MG63 (cell line): ENCODE data around the gene FBXO5. TPM values are rescaled to one million over a fixed set of nuclear protein-coding genes. Genes with fewer than 3 reads are reported as not detected.
"Not testable (repeated sequence)": the region's sequence is repeated elsewhere in the genome, so short reads cannot be mapped to it uniquely, and the experiment has no call there.

ENCODE experiments used
- DNase-seq: peaks from one replicate; pipeline ENCODE4 v3.0.0-alpha.2; 2020
- H3K27me3 ChIP-seq: fragments of 250-450 bp; sonication (Bioruptor Pico); 2 replicates; pipeline ENCODE4 v1.5.1; 2020; ENCODE audit warnings: mild to moderate bottlenecking, moderate library complexity
- H3K36me3 ChIP-seq: fragments of 250-450 bp; sonication (Bioruptor Pico); 2 replicates; pipeline ENCODE4 v1.5.1; 2020; ENCODE audit warnings: mild to moderate bottlenecking, moderate library complexity
- H3K4me3 ChIP-seq: fragments of 250-450 bp; sonication (Bioruptor Pico); 2 replicates; pipeline ENCODE4 v1.5.1; 2020; ENCODE audit warnings: mild to moderate bottlenecking, moderate library complexity
- H3K9me3 ChIP-seq: fragments of 250-450 bp; sonication (Bioruptor Pico); 2 replicates; pipeline ENCODE4 v1.5.1; 2020; ENCODE audit warnings: mild to moderate bottlenecking, moderate library complexity
- total RNA-seq: library from RNA; depleted of rRNA; stranded (reverse); fragments of >200 nt; shearing (Covaris generic); gene quantifications from 2 replicates; pipeline ENCODE4 v1.2.3, GENCODE V29; 2014; ENCODE audit warnings: low replicate concordance

The FBXO5 gene
- total RNA-seq, 1 experiment from 2014 or later = 29.2 TPM

GRCh38 chr6:153001767-153002612, 19.1 kb upstream of the FBXO5 start:
- Histone ChIP-seq H3K36me3 (peaks cover 29% of the 10 kb centered on the region), H3K4me3 (peak overlapping the region; percentile 87), H3K9me3 (no peaks in the 10 kb centered on the region), H3K27me3 (no peaks in the 10 kb centered on the region)
- no peak for DNase-seq

GRCh38 chr6:153000790-153001189, 17.9 kb upstream of the FBXO5 start:
- H3K9me3 ChIP-seq, DNase-seq, H3K27me3 ChIP-seq: not testable (repeated sequence)
- peak overlapping the region; percentile 87 for H3K4me3 ChIP-seq
- peaks cover 38% of the 10 kb centered on the region for H3K36me3 ChIP-seq

- H3K9me3 ChIP-seq = no peaks in the 10 kb centered on the region
- peaks cover 43% of the 10 kb centered on the region for H3K36me3 ChIP-seq
- H3K4me3 ChIP-seq = no peak overlapping the region
- H3K27me3 ChIP-seq = no peaks in the 10 kb centered on the region
- DNase-seq = no peak
Observed at GRCh38 chr6:153000243-153000642, 17.4 kb upstream of the FBXO5 start.

GRCh38 chr6:152999538-152999937, 16.7 kb upstream of the FBXO5 start:
- not testable (repeated sequence) for H3K9me3 ChIP-seq, H3K27me3 ChIP-seq, H3K4me3 ChIP-seq, DNase-seq
- H3K36me3 ChIP-seq = peaks cover 50% of the 10 kb centered on the region

GRCh38 chr6:152993847-152994246, 11.0 kb upstream of the FBXO5 start:
- no peaks in the 10 kb centered on the region for H3K27me3 ChIP-seq
- H3K4me3 ChIP-seq = no peak overlapping the region
- H3K9me3 ChIP-seq = no peaks in the 10 kb centered on the region
- no peak for DNase-seq
- H3K36me3 ChIP-seq = peaks cover 80% of the 10 kb centered on the region

GRCh38 chr6:152993431-152993830, 10.6 kb upstream of the FBXO5 start:
- peaks cover 75% of the 10 kb centered on the region for H3K36me3 ChIP-seq
- no peak overlapping the region for H3K4me3 ChIP-seq
- no peaks in the 10 kb centered on the region for H3K9me3 ChIP-seq

GRCh38 chr6:152986978-152987377, 4.1 kb upstream of the FBXO5 start:
- Histone ChIP-seq H3K9me3 (no peaks in the 10 kb centered on the region), H3K4me3 (no peak overlapping the region), H3K27me3 (no peaks in the 10 kb centered on the region), H3K36me3 (peaks cover 41% of the 10 kb centered on the region)
- no peak for DNase-seq

More at GRCh38 chr6:152993431-152993830, 10.6 kb upstream of the FBXO5 start:
- no peaks in the 10 kb centered on the region for H3K27me3 ChIP-seq
- DNase-seq = no peak

GRCh38 chr6:152985300-152985699, 2.5 kb upstream of the FBXO5 start:
- H3K9me3 ChIP-seq, H3K27me3 ChIP-seq, H3K4me3 ChIP-seq, DNase-seq: not testable (repeated sequence)
- peaks cover 41% of the 10 kb centered on the region for H3K36me3 ChIP-seq

- Histone ChIP-seq H3K27me3 (no peaks in the 10 kb centered on the region), H3K4me3 (peak overlapping the region; percentile 83), H3K9me3 (no peaks in the 10 kb centered on the region), H3K36me3 (peaks cover 43% of the 10 kb centered on the region)
- DNase-seq = no peak
Observed at GRCh38 chr6:152984513-152984872, 1.7 kb upstream of the FBXO5 start.

- Histone ChIP-seq H3K4me3 (peak overlapping the region; percentile 83), H3K36me3 (peaks cover 49% of the 10 kb centered on the region), H3K27me3 (no peaks in the 10 kb centered on the region), H3K9me3 (no peaks in the 10 kb centered on the region)
- DNase-seq = peak; percentile 91
Observed at GRCh38 chr6:152983637-152984512, 1.0 kb upstream of the FBXO5 start.

GRCh38 chr6:152981989-152982903, 595 bp downstream of the FBXO5 start:
- Histone ChIP-seq H3K27me3 (no peaks in the 10 kb centered on the region), H3K36me3 (peaks cover 62% of the 10 kb centered on the region), H3K4me3 (peak overlapping the region; percentile 83), H3K9me3 (no peaks in the 10 kb centered on the region)
- peak; percentile 23 for DNase-seq

GRCh38 chr6:152981219-152981618, 1.6 kb downstream of the FBXO5 start:
- no peak for DNase-seq
- Histone ChIP-seq H3K27me3 (no peaks in the 10 kb centered on the region), H3K9me3 (no peaks in the 10 kb centered on the region), H3K4me3 (peak overlapping the region; percentile 83), H3K36me3 (peaks cover 62% of the 10 kb centered on the region)

- Histone ChIP-seq H3K4me3 (peak overlapping the region; percentile 83), H3K36me3 (peaks cover 64% of the 10 kb centered on the region), H3K27me3 (no peaks in the 10 kb centered on the region), H3K9me3 (no peaks in the 10 kb centered on the region)
- no peak for DNase-seq
Observed at GRCh38 chr6:152980656-152981055, 2.2 kb downstream of the FBXO5 start.

GRCh38 chr6:152979116-152979515, 3.7 kb downstream of the FBXO5 start:
- Histone ChIP-seq H3K4me3 (no peak overlapping the region), H3K9me3 (no peaks in the 10 kb centered on the region), H3K27me3 (no peaks in the 10 kb centered on the region), H3K36me3 (peaks cover 73% of the 10 kb centered on the region)
- DNase-seq = no peak

GRCh38 chr6:152978058-152978457, 4.8 kb downstream of the FBXO5 start:
- Histone ChIP-seq H3K36me3 (peaks cover 81% of the 10 kb centered on the region), H3K27me3 (no peaks in the 10 kb centered on the region), H3K9me3 (no peaks in the 10 kb centered on the region), H3K4me3 (no peak overlapping the region)
- no peak for DNase-seq

- H3K4me3 ChIP-seq = no peak overlapping the region
- H3K9me3 ChIP-seq = no peaks in the 10 kb centered on the region
- DNase-seq = no peak
- no peaks in the 10 kb centered on the region for H3K27me3 ChIP-seq
- H3K36me3 ChIP-seq = peaks cover 86% of the 10 kb centered on the region
Observed at GRCh38 chr6:152977556-152977955, 5.3 kb downstream of the FBXO5 start.
